ENCODE measurements around the gene PARP1. TPM values are rescaled to one million over a fixed set of nuclear protein-coding genes. Genes with fewer than 3 reads are reported as not detected.

Gene PARP1
- polyA plus RNA-seq, 4 donors: 122 to 133 (median 127) TPM

DNA sequence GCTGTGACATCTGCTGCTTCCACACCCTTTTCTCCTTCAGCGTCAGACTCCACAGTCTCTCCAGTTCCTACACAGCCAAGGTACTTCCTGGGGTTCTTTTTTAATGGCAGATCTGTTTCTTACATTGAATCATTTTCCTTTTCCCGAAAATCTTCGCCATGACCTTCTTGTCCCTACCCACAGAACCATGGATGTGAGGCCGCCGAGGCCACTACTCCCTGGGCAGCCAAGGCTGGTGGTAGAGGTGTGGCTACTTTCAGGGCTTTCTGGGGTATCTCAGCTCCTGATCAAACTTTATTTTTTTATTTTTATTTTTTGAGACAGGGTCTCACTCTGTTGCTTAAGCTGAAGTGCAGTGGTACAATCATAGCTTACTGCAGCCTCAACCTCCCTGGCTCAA is 89.4 kb downstream of the PARP1 start:
- no peak for DNase-seq (ENCODE audit: low read depth in 4 of 4, low spot score in 2 of 4)

DNA sequence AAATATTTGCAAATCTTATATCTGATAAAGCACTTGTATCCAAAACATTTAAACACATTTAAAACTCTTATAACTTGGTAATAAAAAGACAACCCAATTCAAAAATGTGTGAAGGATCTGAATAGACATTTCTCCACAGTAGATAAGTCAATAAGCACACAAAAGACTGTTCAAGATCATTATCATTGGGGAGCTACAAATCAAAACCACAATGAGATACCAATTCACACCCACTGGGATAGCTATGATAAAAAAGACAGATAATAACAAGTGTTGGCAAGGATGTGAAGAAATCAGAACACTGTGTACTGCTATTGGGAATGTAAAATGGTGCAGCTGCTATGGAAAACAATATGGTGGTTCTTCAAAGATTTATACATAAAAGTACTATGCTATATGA is 93.8 kb downstream of the PARP1 start:
- DNase-seq (ENCODE audit: low read depth in 4 of 4, low spot score in 2 of 4): no peak

DNA sequence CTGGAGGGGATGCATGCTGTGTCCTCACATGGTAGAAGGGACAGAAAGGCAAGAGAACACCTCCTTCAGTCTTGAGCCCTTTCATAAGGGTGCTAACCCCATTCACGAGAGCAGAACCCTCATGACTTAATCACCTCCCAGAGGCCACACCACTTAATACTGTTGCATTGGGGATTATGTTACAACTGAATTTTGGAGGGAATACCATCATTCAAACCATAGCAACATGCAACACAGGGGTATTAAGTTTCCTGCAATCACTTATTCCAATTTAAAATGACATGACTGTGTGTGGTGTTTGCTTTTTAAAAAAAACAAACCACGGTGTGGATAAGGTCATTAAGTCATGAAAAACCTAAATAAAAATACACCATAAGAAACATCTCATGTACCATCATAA is 95.8 kb downstream of the PARP1 start:
- DNase-seq (ENCODE audit: low read depth in 4 of 4, low spot score in 2 of 4): no peak

DNA sequence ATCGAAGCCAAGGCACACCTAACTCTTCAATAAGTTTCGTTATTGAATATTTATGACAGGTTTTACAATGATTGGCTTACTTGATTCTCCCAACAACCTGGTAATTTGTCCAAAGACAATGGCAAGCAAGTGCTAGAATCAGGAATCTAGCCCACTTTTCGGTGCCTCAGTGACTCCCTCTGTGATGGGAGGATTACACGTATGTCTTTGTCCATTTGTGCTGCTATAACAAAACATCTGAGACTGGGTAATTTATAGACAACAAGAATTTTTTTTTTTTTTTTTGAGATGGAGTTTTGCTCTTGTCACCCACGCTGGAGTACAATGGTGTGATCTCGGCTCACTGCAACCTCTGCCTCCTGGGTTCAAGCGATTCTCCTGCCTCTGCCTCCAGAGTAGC is 96.5 kb downstream of the PARP1 start:
- DNase-seq (ENCODE audit: low read depth in 4 of 4, low spot score in 2 of 4): no peak

Other genes with a start within 250 kb of the PARP1 start
- gene ACBD3, start 221.4 kb downstream of the PARP1 start, polyA plus RNA-seq (ENCODE audit: insufficient read length in 4 of 4): 10 to 100 TPM; 47.3 to 65.4 (median 55.5) TPM
- under 1 TPM; 0.24 to 0.32 (median 0.27) TPM for gene MIXL1, start 184.4 kb downstream of the PARP1 start, polyA plus RNA-seq (ENCODE audit: insufficient read length in 4 of 4)
- 10 to 100 TPM in 3 of 4 donors, 1 to 10 TPM in 1; 9.8 to 11.5 (median 10.9) TPM for gene LIN9, start 98.9 kb downstream of the PARP1 start, polyA plus RNA-seq (ENCODE audit: insufficient read length in 4 of 4)
- gene STUM, start 140.7 kb upstream of the PARP1 start, polyA plus RNA-seq (ENCODE audit: insufficient read length in 4 of 4): 1 to 10 TPM; 1.0 to 2.2 (median 1.5) TPM